Measurements from ENCODE around the gene HJURP. TPM values are rescaled to one million over a fixed set of nuclear protein-coding genes. Genes with fewer than 3 reads are reported as not detected.

Gene HJURP
- total RNA-seq, 1 donor = 0.31 TPM

GRCh38 chr2:233829193-233830110 is 24.9 kb downstream of the HJURP start:
- Histone ChIP-seq H3K9me3 (ENCODE audit: low read depth, low read length) (no peaks in the 10 kb centered on the region), H3K4me3 (ENCODE audit: low read length) (no peak overlapping the region), H3K27me3 (ENCODE audit: insufficient read depth, low read length) (no peaks in the 10 kb centered on the region), H3K4me1 (ENCODE audit: insufficient read depth, low read length) (no peaks in the 10 kb centered on the region)

GRCh38 chr2:233828546-233829192 is 25.7 kb downstream of the HJURP start:
- Histone ChIP-seq H3K4me1 (ENCODE audit: insufficient read depth, low read length) (no peaks in the 10 kb centered on the region), H3K4me3 (ENCODE audit: low read length) (no peak overlapping the region), H3K27me3 (ENCODE audit: insufficient read depth, low read length) (no peaks in the 10 kb centered on the region), H3K9me3 (ENCODE audit: low read depth, low read length) (no peaks in the 10 kb centered on the region)

GRCh38 chr2:233824373-233824772 is 30.0 kb downstream of the HJURP start:
- H3K9me3 ChIP-seq (ENCODE audit: low read depth, low read length) = no peaks in the 10 kb centered on the region
- no peak overlapping the region for H3K4me3 ChIP-seq (ENCODE audit: low read length)

GRCh38 chr2:233823731-233824121 is 30.6 kb downstream of the HJURP start:
- H3K27me3 ChIP-seq (ENCODE audit: insufficient read depth, low read length) = no peaks in the 10 kb centered on the region
- H3K4me1 ChIP-seq (ENCODE audit: insufficient read depth, low read length) = no peaks in the 10 kb centered on the region
- no peaks in the 10 kb centered on the region for H3K9me3 ChIP-seq (ENCODE audit: low read depth, low read length)
- H3K4me3 ChIP-seq (ENCODE audit: low read length) = no peak overlapping the region

More at GRCh38 chr2:233824373-233824772, 30.0 kb downstream of the HJURP start:
- Histone ChIP-seq H3K27me3 (ENCODE audit: insufficient read depth, low read length) (no peaks in the 10 kb centered on the region), H3K4me1 (ENCODE audit: insufficient read depth, low read length) (no peaks in the 10 kb centered on the region)

- Histone ChIP-seq H3K4me1 (ENCODE audit: insufficient read depth, low read length) (no peaks in the 10 kb centered on the region), H3K9me3 (ENCODE audit: low read depth, low read length) (no peaks in the 10 kb centered on the region), H3K4me3 (ENCODE audit: low read length) (no peak overlapping the region), H3K27me3 (ENCODE audit: insufficient read depth, low read length) (no peaks in the 10 kb centered on the region)
Measured at GRCh38 chr2:233822781-233823730, 31.3 kb downstream of the HJURP start.

- Histone ChIP-seq H3K4me1 (ENCODE audit: insufficient read depth, low read length) (no peaks in the 10 kb centered on the region), H3K4me3 (ENCODE audit: low read length) (no peak overlapping the region), H3K27me3 (ENCODE audit: insufficient read depth, low read length) (no peaks in the 10 kb centered on the region), H3K9me3 (ENCODE audit: low read depth, low read length) (no peaks in the 10 kb centered on the region)
Measured at GRCh38 chr2:233822101-233822771, 32.1 kb downstream of the HJURP start.

GRCh38 chr2:233821709-233822100 is 32.6 kb downstream of the HJURP start:
- Histone ChIP-seq H3K4me3 (ENCODE audit: low read length) (no peak overlapping the region), H3K4me1 (ENCODE audit: insufficient read depth, low read length) (no peaks in the 10 kb centered on the region), H3K9me3 (ENCODE audit: low read depth, low read length) (no peaks in the 10 kb centered on the region), H3K27me3 (ENCODE audit: insufficient read depth, low read length) (no peaks in the 10 kb centered on the region)

GRCh38 chr2:233821196-233821595 is 33.1 kb downstream of the HJURP start:
- no peaks in the 10 kb centered on the region for H3K4me1 ChIP-seq (ENCODE audit: insufficient read depth, low read length)
- H3K4me3 ChIP-seq (ENCODE audit: low read length) = no peak overlapping the region
- H3K27me3 ChIP-seq (ENCODE audit: insufficient read depth, low read length) = no peaks in the 10 kb centered on the region
- no peaks in the 10 kb centered on the region for H3K9me3 ChIP-seq (ENCODE audit: low read depth, low read length)

GRCh38 chr2:233820774-233821105 is 33.6 kb downstream of the HJURP start:
- no peaks in the 10 kb centered on the region for H3K27me3 ChIP-seq (ENCODE audit: insufficient read depth, low read length)
- H3K9me3 ChIP-seq (ENCODE audit: low read depth, low read length) = no peaks in the 10 kb centered on the region
- H3K4me3 ChIP-seq (ENCODE audit: low read length) = no peak overlapping the region
- H3K4me1 ChIP-seq (ENCODE audit: insufficient read depth, low read length) = no peaks in the 10 kb centered on the region

- Histone ChIP-seq H3K4me3 (ENCODE audit: low read length) (no peak overlapping the region), H3K27me3 (ENCODE audit: insufficient read depth, low read length) (no peaks in the 10 kb centered on the region), H3K4me1 (ENCODE audit: insufficient read depth, low read length) (no peaks in the 10 kb centered on the region)
Measured at GRCh38 chr2:233819884-233820773, 34.2 kb downstream of the HJURP start.

GRCh38 chr2:233818639-233819621 is 35.4 kb downstream of the HJURP start:
- Histone ChIP-seq H3K4me3 (ENCODE audit: low read length) (no peak overlapping the region), H3K27me3 (ENCODE audit: insufficient read depth, low read length) (no peaks in the 10 kb centered on the region), H3K4me1 (ENCODE audit: insufficient read depth, low read length) (no peaks in the 10 kb centered on the region), H3K9me3 (ENCODE audit: low read depth, low read length) (no peaks in the 10 kb centered on the region)

More at GRCh38 chr2:233819884-233820773, 34.2 kb downstream of the HJURP start:
- H3K9me3 ChIP-seq (ENCODE audit: low read depth, low read length) = no peaks in the 10 kb centered on the region

- H3K4me3 ChIP-seq (ENCODE audit: low read length) = no peak overlapping the region
- H3K27me3 ChIP-seq (ENCODE audit: insufficient read depth, low read length) = no peaks in the 10 kb centered on the region
- no peaks in the 10 kb centered on the region for H3K9me3 ChIP-seq (ENCODE audit: low read depth, low read length)
- H3K4me1 ChIP-seq (ENCODE audit: insufficient read depth, low read length) = no peaks in the 10 kb centered on the region
Measured at GRCh38 chr2:233817995-233818638, 36.2 kb downstream of the HJURP start.

Data from mononuclear cell (primary cell).